SU-DHL-6 (cell line): Measurements from ENCODE around the gene TMEM120A.

Experiments used
- H2AFZ ChIP-seq: fragments of 200-600 bp; sonication (generic); 2 replicates; pipeline ENCODE4 v1.6.1; 2014; ENCODE audit warnings: low read depth, mild to moderate bottlenecking, moderate library complexity, mixed read lengths, antibody characterized with exemption, low read length; ENCODE audit not compliant: severe bottlenecking
- H3F3A ChIP-seq: fragments of 200-600 bp; shearing (Covaris generic); 2 replicates; pipeline ENCODE4 v1.6.0; 2016; ENCODE audit warnings: antibody characterized with exemption, mild to moderate bottlenecking; ENCODE audit not compliant: insufficient read depth
- H3K27ac ChIP-seq: fragments of 200-600 bp; sonication (generic); 2 replicates; pipeline ENCODE4 v1.5.1; 2016; ENCODE audit warnings: low read depth, mild to moderate bottlenecking, low read length, moderate library complexity, mixed read lengths
- H3K27me3 ChIP-seq: fragments of 200-600 bp; sonication (generic), shearing (Covaris generic); 2 replicates; pipeline ENCODE4 v1.6.0; 2014; ENCODE audit warnings: mild to moderate bottlenecking, low read length
- H3K36me3 ChIP-seq: fragments of 200-600 bp; sonication (generic); 2 replicates; pipeline ENCODE4 v1.6.1; 2014; ENCODE audit warnings: mild to moderate bottlenecking, low read length, mixed read lengths
- H3K4me2 ChIP-seq: fragments of 300-600, 200-600 bp; shearing (Covaris generic), sonication (generic); 2 replicates; pipeline ENCODE4 v1.6.0; 2014; ENCODE audit warnings: low read length, low read depth, mild to moderate bottlenecking; ENCODE audit not compliant: poor library complexity, severe bottlenecking
- H3K4me3 ChIP-seq: fragments of 200-600 bp; sonication (generic); 2 replicates; pipeline ENCODE4 v1.5.1; 2014; ENCODE audit warnings: antibody characterized with exemption, low read length, mild to moderate bottlenecking, mixed read lengths; ENCODE audit not compliant: insufficient read depth, poor library complexity, severe bottlenecking
- H3K79me2 ChIP-seq: fragments of 200-600 bp; sonication (generic); 2 replicates; pipeline ENCODE4 v1.6.1; 2014; ENCODE audit warnings: mild to moderate bottlenecking, low read length, moderate library complexity; ENCODE audit not compliant: insufficient read depth
- H3K9ac ChIP-seq: fragments of 200-600 bp; sonication (generic); 2 replicates; pipeline ENCODE4 v1.7.0; 2014; ENCODE audit warnings: mild to moderate bottlenecking, low read length
- H3K9me2 ChIP-seq: fragments of 200-600 bp; sonication (generic); replicated peaks from 2 replicates; pipeline ENCODE4 v1.6.1; 2014; ENCODE audit warnings: low read length; ENCODE audit not compliant: insufficient read depth
- H3K9me3 ChIP-seq: fragments of 200-600 bp; sonication (generic); 2 replicates; pipeline ENCODE4 v1.6.1; 2014; ENCODE audit warnings: low read length, mixed read lengths; ENCODE audit not compliant: insufficient read depth
- H4K20me1 ChIP-seq: fragments of 200-600 bp; sonication (generic); 2 replicates; pipeline ENCODE4 v1.6.1; 2014; ENCODE audit warnings: low read depth, mild to moderate bottlenecking, antibody characterized with exemption, low read length, moderate library complexity, mixed read lengths
- EZH2phosphoT487 ChIP-seq: fragments of 200-600 bp; sonication (generic), shearing (Covaris generic); conservative IDR thresholded peaks from 2 replicates; pipeline ENCODE4 v1.6.1; 2018; ENCODE audit warnings: mild to moderate bottlenecking, antibody characterized with exemption, low read length, moderate library complexity, mixed read lengths
- TF ChIP-seq, protein P1 (sequence below): fragments of 200-600 bp; sonication (generic); IDR thresholded peaks from one replicate; pipeline ENCODE4 v1.5.1; 2017; ENCODE audit warnings: antibody characterized with exemption, mild to moderate bottlenecking, low read length, moderate library complexity; ENCODE audit not compliant: insufficient read depth, poor library complexity, severe bottlenecking

Gene TMEM120A

DNA sequence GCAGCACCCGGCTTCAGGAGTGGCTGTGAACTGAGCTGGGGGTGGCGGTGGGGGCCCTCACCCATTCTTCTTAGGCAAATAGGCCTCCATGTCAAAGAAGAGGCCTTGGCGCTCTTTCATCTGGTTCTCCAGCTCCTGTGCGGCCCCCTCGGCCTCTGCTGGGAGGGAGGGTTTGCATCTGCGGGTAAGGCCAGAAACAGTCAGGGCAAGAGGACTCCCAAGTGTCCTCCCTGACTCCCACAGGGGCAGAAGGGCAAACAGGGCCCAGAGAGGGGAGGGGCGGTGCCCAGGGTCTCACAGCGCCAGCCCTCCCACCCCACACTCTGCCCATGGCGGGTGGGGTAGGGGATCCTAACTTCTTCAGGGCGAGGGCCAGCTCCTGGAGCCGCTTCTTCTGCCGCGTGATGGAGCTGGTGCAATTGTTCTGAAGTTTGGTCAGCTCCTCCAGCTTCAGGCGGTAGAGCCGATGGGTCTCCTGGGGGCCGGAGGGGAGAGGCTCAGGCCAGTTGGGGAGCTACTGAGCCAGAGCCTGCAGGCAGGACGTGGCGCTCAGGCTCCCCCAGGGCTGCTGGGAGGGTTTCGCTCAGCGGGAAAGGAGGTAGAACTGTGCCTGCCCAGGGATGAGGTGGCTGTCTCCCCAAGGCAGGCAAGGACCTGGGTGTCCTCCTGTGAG, 2.2 kb downstream of the TMEM120A start:
- no peak overlapping the region for H3K9ac ChIP-seq
- no peak overlapping the region for H3K27ac ChIP-seq
- H3K9me3 ChIP-seq: no peaks in the 10 kb centered on the region
- no peaks in the 10 kb centered on the region for H3F3A ChIP-seq
- TF ChIP-seq, protein P1, sequence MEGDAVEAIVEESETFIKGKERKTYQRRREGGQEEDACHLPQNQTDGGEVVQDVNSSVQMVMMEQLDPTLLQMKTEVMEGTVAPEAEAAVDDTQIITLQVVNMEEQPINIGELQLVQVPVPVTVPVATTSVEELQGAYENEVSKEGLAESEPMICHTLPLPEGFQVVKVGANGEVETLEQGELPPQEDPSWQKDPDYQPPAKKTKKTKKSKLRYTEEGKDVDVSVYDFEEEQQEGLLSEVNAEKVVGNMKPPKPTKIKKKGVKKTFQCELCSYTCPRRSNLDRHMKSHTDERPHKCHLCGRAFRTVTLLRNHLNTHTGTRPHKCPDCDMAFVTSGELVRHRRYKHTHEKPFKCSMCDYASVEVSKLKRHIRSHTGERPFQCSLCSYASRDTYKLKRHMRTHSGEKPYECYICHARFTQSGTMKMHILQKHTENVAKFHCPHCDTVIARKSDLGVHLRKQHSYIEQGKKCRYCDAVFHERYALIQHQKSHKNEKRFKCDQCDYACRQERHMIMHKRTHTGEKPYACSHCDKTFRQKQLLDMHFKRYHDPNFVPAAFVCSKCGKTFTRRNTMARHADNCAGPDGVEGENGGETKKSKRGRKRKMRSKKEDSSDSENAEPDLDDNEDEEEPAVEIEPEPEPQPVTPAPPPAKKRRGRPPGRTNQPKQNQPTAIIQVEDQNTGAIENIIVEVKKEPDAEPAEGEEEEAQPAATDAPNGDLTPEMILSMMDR: no peak
- no peak for TF ChIP-seq EZH2phosphoT487
- H3K9me2 ChIP-seq: no peaks in the 10 kb centered on the region
- no peaks in the 10 kb centered on the region for H3K36me3 ChIP-seq
- no peak overlapping the region for H2AFZ ChIP-seq
- no peak overlapping the region for H3K4me3 ChIP-seq
- no peak overlapping the region for H3K4me2 ChIP-seq
- no peaks in the 10 kb centered on the region for H3K27me3 ChIP-seq
- no peaks in the 10 kb centered on the region for H3K79me2 ChIP-seq
- H4K20me1 ChIP-seq: no peaks in the 10 kb centered on the region

DNA sequence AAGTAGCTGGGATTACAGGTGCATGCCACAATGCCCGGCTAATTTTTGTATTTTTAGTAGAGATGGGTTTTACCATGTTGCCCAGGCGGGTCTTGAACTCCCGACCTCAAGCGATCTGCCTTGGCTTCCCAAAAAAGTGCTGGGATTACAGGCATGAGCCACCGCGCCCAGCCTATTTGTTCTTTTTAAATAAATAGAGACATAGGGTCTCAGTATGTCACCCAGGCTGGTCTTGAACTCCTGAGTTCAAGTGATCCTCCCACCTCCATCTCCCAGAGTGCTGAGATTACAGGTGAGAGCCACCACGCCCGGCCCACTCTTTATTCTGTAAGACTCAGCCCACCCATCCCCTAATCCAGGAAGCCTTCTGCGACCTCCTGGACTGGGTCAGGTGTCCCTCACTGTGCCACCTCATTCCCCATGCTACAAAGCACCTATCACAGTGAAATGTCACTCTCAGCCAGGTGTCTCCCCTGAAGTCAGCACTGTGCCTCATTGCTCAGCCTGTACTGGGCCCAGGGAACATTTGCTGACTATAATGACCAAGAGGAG, 2.8 kb downstream of the TMEM120A start:
- Histone ChIP-seq H3F3A (no peaks in the 10 kb centered on the region), H3K9me3 (no peaks in the 10 kb centered on the region), H3K27ac (no peak overlapping the region), H3K79me2 (no peaks in the 10 kb centered on the region), H3K4me3 (no peak overlapping the region), H4K20me1 (no peaks in the 10 kb centered on the region), H3K4me2 (no peak overlapping the region), H3K9ac (no peak overlapping the region), H3K9me2 (no peaks in the 10 kb centered on the region), H3K36me3 (no peaks in the 10 kb centered on the region), H3K27me3 (no peaks in the 10 kb centered on the region), H2AFZ (no peak overlapping the region)
- TF ChIP-seq EZH2phosphoT487: no peak
- TF ChIP-seq, protein P1: no peak

DNA sequence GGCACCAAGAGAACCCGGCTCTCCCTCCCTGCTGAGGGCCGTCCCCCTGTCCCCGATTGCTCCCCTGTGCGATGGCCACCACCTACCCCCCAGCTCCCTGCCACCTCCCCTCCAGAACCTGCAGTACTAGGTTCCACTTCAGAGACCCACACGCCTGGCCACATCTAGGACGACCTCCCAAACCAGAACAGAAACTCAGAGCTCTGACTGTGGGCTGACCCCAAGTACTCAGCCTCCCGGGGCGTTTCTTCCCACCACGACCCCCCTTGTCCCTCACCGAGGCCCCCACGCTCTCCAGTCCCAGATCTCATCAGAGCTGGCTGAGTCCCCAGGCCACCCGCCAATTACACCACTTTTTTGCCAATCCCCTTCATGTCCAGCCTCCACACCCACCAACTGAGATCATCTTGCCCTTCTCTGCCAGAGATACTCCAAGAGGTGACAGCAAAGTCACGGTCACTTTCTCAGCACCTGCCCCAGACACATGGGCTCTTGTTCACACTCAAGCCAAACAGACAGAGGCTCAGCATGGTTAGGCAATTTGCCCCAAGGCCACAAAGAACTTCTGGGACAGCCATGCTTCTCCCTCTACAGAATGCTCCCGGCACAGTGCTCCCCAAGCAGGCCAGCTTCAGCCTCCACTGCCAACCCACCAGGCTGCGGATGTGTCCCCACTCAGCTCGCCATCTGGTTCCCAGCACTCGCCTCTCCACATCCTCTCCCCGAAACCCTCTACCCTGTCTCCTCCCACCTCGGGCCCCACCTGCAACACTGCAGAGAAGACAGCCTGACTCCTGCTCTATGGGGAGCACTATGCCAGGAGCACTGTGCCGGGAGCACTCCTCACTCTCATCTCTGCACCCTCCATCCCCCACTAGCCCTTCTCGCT, 4.7 kb downstream of the TMEM120A start:
- Histone ChIP-seq H2AFZ (no peak overlapping the region), H3K27ac (no peak overlapping the region), H3K4me3 (no peak overlapping the region), H3F3A (no peaks in the 10 kb centered on the region), H3K4me2 (no peak overlapping the region), H3K27me3 (no peaks in the 10 kb centered on the region), H3K9me2 (no peaks in the 10 kb centered on the region), H3K9me3 (no peaks in the 10 kb centered on the region), H3K79me2 (no peaks in the 10 kb centered on the region), H3K9ac (no peak overlapping the region), H4K20me1 (no peaks in the 10 kb centered on the region), H3K36me3 (no peaks in the 10 kb centered on the region)
- TF ChIP-seq, protein P1: no peak
- no peak for TF ChIP-seq EZH2phosphoT487
